Amniotic epithelial cell (primary cell): ENCODE results near the gene ATAD1.
A peak's percentile ranks its signal among the peaks of the same experiment; 100 is the strongest.

Experiments used
- DNase-seq: peaks from one replicate; pipeline ENCODE4 v3.0.0-alpha.2; 2010; ENCODE audit warnings: low read depth

Gene ATAD1

GRCh38 chr10:87713707-87714106, 104.3 kb downstream of the ATAD1 start:
- DNase-seq = peak; percentile 33

GRCh38 chr10:87712913-87713616, 105.0 kb downstream of the ATAD1 start:
- no peak for DNase-seq

GRCh38 chr10:87707254-87707653, 110.8 kb downstream of the ATAD1 start:
- DNase-seq = no peak

- DNase-seq = no peak
Measured at GRCh38 chr10:87706731-87707130, 111.3 kb downstream of the ATAD1 start.

GRCh38 chr10:87705339-87705738, 112.7 kb downstream of the ATAD1 start:
- DNase-seq = peak; percentile 58

- no peak for DNase-seq
Measured at GRCh38 chr10:87703771-87704170, 114.3 kb downstream of the ATAD1 start.

GRCh38 chr10:87702973-87703294, 115.1 kb downstream of the ATAD1 start:
- DNase-seq = no peak

- DNase-seq = no peak
Measured at GRCh38 chr10:87702260-87702972, 115.6 kb downstream of the ATAD1 start.
